A549 (cell line): ENCODE data around the gene FFAR1. TPM values are rescaled to one million over a fixed set of nuclear protein-coding genes. Genes with fewer than 3 reads are reported as not detected.
A peak's percentile ranks its signal among the peaks of the same experiment; 100 is the strongest.

Experiments used
- ATAC-seq, 2 experiments: fragments of 200-7000 bp in 1 of 2; fragments of >200 bp in 1 of 2; cut with Nextera tagmentation in 1 of 2; cut with Tn5 transposase in 1 of 2; 3 replicates each; pipeline versions ENCODE4 v1.8.0 to v1.9.1; 2018 to 2020; ENCODE audit warnings: mild to moderate bottlenecking in 1 of 2, moderate library complexity in 1 of 2
- CTCF ChIA-PET: fragments of 300-600 bp; sonication (Branson Sonifier 250); formaldehyde crosslinking; extraction: SDS; loops from one replicate; lab custom pipeline; 2021; ENCODE audit warnings: antibody characterized with exemption, inconsistent platforms; lab: Yijun Ruan, JAX
- POLR2A ChIA-PET: fragments of 350-600 bp; formaldehyde crosslinking; extraction: SDS; loops from one replicate; lab custom pipeline; 2021; ENCODE audit warnings: antibody characterized with exemption, inconsistent platforms; lab: Yijun Ruan, JAX
- DNase-seq, 2 experiments: peaks; one replicate each; pipeline versions ENCODE4 v3.0.0 to v3.0.0-alpha.2; 2011 to 2016; ENCODE audit warnings: low read depth in 1 of 2, low spot score in 1 of 2
- FAIRE-seq: peaks from 2 replicates; lab custom pipeline; 2011; peaks lifted over from hg19 to GRCh38; lab: Jason Lieb, UNC
- H3K27ac ChIP-seq, 2 experiments: fragments of >200 bp; sonication (Bioruptor Twin); formaldehyde crosslinking; 3 replicates each; pipeline ENCODE4 v1.5.1; 2016 to 2017
- H3K4me1 ChIP-seq: fragments of >200 bp; sonication (Bioruptor Twin); formaldehyde crosslinking; 3 replicates; pipeline ENCODE4 v1.6.1; 2016
- H3K4me2 ChIP-seq: fragments of >200 bp; sonication (Bioruptor Twin); formaldehyde crosslinking; 3 replicates; pipeline ENCODE4 v1.6.1; 2016
- H3K4me3 ChIP-seq: fragments of >200 bp; sonication (Bioruptor Twin); formaldehyde crosslinking; 3 replicates; pipeline ENCODE4 v1.5.1; 2016
- H3K9me3 ChIP-seq: fragments of >200 bp; sonication (Bioruptor Twin); formaldehyde crosslinking; 3 replicates; pipeline ENCODE4 v1.6.1; 2016
- BCL3 ChIP-seq: fragments of >200 bp; sonication (Bioruptor Twin); formaldehyde crosslinking; IDR thresholded peaks from 3 replicates; pipeline ENCODE4 v1.6.1; 2016
- BHLHE40 ChIP-seq: IDR thresholded peaks from 2 replicates; pipeline ENCODE4 v1.6.1; 2012; ENCODE audit warnings: low read depth, low read length, inconsistent platforms
- CHD2 ChIP-seq: fragments of 150-350 bp; IDR thresholded peaks from 2 replicates; pipeline ENCODE4 v1.6.1; 2014; ENCODE audit warnings: low read length; ENCODE audit not compliant: partially characterized antibody
- EHMT2 ChIP-seq: fragments of 200-600 bp; sonication (generic); IDR thresholded peaks from 2 replicates; pipeline ENCODE4 v1.6.1; 2016; ENCODE audit warnings: antibody characterized with exemption, low read depth, mild to moderate bottlenecking, moderate library complexity
- FOSB ChIP-seq: fragments of 250-450 bp; sonication (Bioruptor Pico); IDR thresholded peaks from 2 replicates; pipeline ENCODE4 v1.5.0; 2020; ENCODE audit warnings: mild to moderate bottlenecking, moderate library complexity
- FOSL2 ChIP-seq, 2 experiments: fragments of 450-650 bp in 1 of 2; fragments of >200 bp in 1 of 2; sonication (Bioruptor Twin) in 1 of 2; formaldehyde crosslinking; IDR thresholded peaks; 2 replicates each; pipeline versions ENCODE4 v1.5.0 to v1.6.1; 2016 to 2020; ENCODE audit warnings: mild to moderate bottlenecking in 1 of 2, moderate library complexity in 1 of 2
- HDAC2 ChIP-seq: fragments of 200-600 bp; sonication (generic); IDR thresholded peaks from 2 replicates; pipeline ENCODE4 v1.6.1; 2016
- JUN ChIP-seq, 2 experiments: fragments of >200 bp; sonication (Bioruptor Twin); formaldehyde crosslinking; IDR thresholded peaks; 2 replicates in 1 of 2; 3 replicates in 1 of 2; pipeline ENCODE4 v1.6.1; 2016 to 2017
- JUNB ChIP-seq: fragments of >200 bp; sonication (Bioruptor Twin); formaldehyde crosslinking; IDR thresholded peaks from 2 replicates; pipeline ENCODE4 v1.6.1; 2016
- MAX ChIP-seq: IDR thresholded peaks from 2 replicates; pipeline ENCODE4 v1.6.1; 2012
- MYC ChIP-seq: IDR thresholded peaks from 2 replicates; pipeline ENCODE4 v1.6.1; 2012; ENCODE audit warnings: mild to moderate bottlenecking, inconsistent platforms, low read length, improper control_type of control experiment, borderline replicate concordance
- NFE2L2 ChIP-seq: fragments of 150-350 bp; conservative IDR thresholded peaks from 2 replicates; pipeline ENCODE4 v1.6.1; 2014; ENCODE audit warnings: low read length
- NPAS2 ChIP-seq: fragments of 250-450 bp; sonication (Bioruptor Pico); IDR thresholded peaks from 2 replicates; pipeline ENCODE4 v1.8.0; 2022; ENCODE audit warnings: mild to moderate bottlenecking, moderate library complexity, borderline replicate concordance
- PHF8 ChIP-seq: fragments of 200-600 bp; sonication (generic); IDR thresholded peaks from 2 replicates; pipeline ENCODE4 v1.6.1; 2016; ENCODE audit warnings: low read depth, mild to moderate bottlenecking, antibody characterized with exemption, moderate library complexity, borderline replicate concordance
- POLR2A ChIP-seq: IDR thresholded peaks from 2 replicates; pipeline ENCODE4 v1.6.1; 2012; ENCODE audit warnings: mild to moderate bottlenecking, low read length
- RAD21 ChIP-seq, 2 experiments: fragments of >200 bp in 1 of 2; sonication (Bioruptor Twin) in 1 of 2; formaldehyde crosslinking in 1 of 2; IDR thresholded peaks in 1 of 2; conservative IDR thresholded peaks in 1 of 2; 2 replicates in 1 of 2; 3 replicates in 1 of 2; pipeline ENCODE4 v1.6.1; 2012 to 2018; ENCODE audit warnings: inconsistent platforms in 1 of 2
- RNF2 ChIP-seq: fragments of 200-600 bp; sonication (generic); IDR thresholded peaks from 2 replicates; pipeline ENCODE4 v1.6.1; 2016; ENCODE audit warnings: low read depth, mild to moderate bottlenecking, antibody characterized with exemption, moderate library complexity, borderline replicate concordance
- USF2 ChIP-seq: fragments of 450-650 bp; IDR thresholded peaks from 2 replicates; pipeline ENCODE4 v1.6.1; 2014; ENCODE audit warnings: antibody characterized with exemption
- WGBS: methylation state at CpG from one replicate; pipeline ENCODE4 v1.1.6; 2017; ENCODE audit errors: missing lambda C conversion rate; 5-methylcytosine and 5-hydroxymethylcytosine counted together
- polyA plus RNA-seq, 4 experiments: library from polyadenylated mRNA; depleted of rRNA in 3 of 4; stranded (reverse); fragments of >200 nt; fragmentation: RNase III in 1 of 4; extraction: RNeasy Plus Mini Kit Qiagen cat#74134 plus additional on column Dnase treatment in 1 of 4; gene quantifications; 2 replicates in 3 of 4; 3 replicates in 1 of 4; pipeline ENCODE4 v1.2.3, GENCODE V29; 2011 to 2017

The FFAR1 gene
- polyA plus RNA-seq, 2 of the 4 experiments (the other 2 are of a cell fraction) = not detected

GRCh38 chr19:35315883-35316282 lies 31.8 kb upstream of the FFAR1 start:
- H3K4me2 ChIP-seq = no peak overlapping the region
- ATAC-seq = no peak
- ChIA-PET CTCF (interaction anchor here (0.6 to 4.5 kb wide), 8 partner anchors 9 to 187 kb away, joined by 3 to 22 read pairs (median 3); partner anchors contain the start of gene USF2), POLR2A (no interaction called here)
- H3K4me3 ChIP-seq = no peak overlapping the region
- DNase-seq = no peak
- FAIRE-seq = no peak
- H3K4me1 ChIP-seq = peaks cover 16% of the 10 kb centered on the region
- no peak overlapping the region for H3K27ac ChIP-seq
- H3K9me3 ChIP-seq = no peaks in the 10 kb centered on the region
- no peak for TF ChIP-seq NFE2L2
- 86% methylated on average over 9 of the region's 9 CpGs for WGBS

- H3K9me3 ChIP-seq = peaks cover under 1% of the 10 kb centered on the region; the same call in 2 of the 3 replicates
- DNase-seq (no peak), ATAC-seq (no peak), FAIRE-seq (no peak)
- H3K4me2 ChIP-seq = no peak overlapping the region
- POLR2A ChIA-PET = no interaction called here
- H3K4me1 ChIP-seq = peaks cover 16% of the 10 kb centered on the region
- TF ChIP-seq USF2 (no peak), JUN (IDR thresholded peaks at IDR 0.05) (no peak), RNF2 (no peak), RAD21 (conservative IDR thresholded peaks at IDR 0.05 in 1 of 2, IDR thresholded peaks at IDR 0.05 in 1 of 2) (no peak), FOSL2 (IDR thresholded peaks at IDR 0.05) (no peak), FOSL2 (CRISPR knock-in tag; IDR thresholded peaks at IDR 0.05) (no peak), MYC (no peak)
- no peak overlapping the region for H3K4me3 ChIP-seq
- CTCF ChIA-PET = interaction anchor here (0.9 to 4.5 kb wide), 6 partner anchors 9 to 179 kb away, joined by 3 to 22 read pairs (median 4); partner anchors contain the start of gene USF2
- H3K27ac ChIP-seq = no peak overlapping the region
- WGBS = 82% methylated on average over 9 of the region's 9 CpGs
These were observed 31.1 kb upstream of the FFAR1 start for GRCh38 chr19:35316560-35316959.

GRCh38 chr19:35317464-35318043 lies 30.1 kb upstream of the FFAR1 start:
- no peak for TF ChIP-seq POLR2A
- TF ChIP-seq CHD2 = no peak
- no peak for TF ChIP-seq PHF8
- ATAC-seq (peak in 1 of 2 experiments; percentile 41; a peak in 3 of 6 replicates), FAIRE-seq (no peak), DNase-seq (no peak)
- no peak overlapping the region for H3K27ac ChIP-seq
- CTCF ChIA-PET = interaction anchor here (0.8 to 2.6 kb wide), 4 partner anchors 35 to 178 kb away, joined by 4 to 8 read pairs (median 4); no protein-coding TSS in a partner anchor
- H3K4me2 ChIP-seq = no peak overlapping the region
- POLR2A ChIA-PET = no interaction called here
- H3K9me3 ChIP-seq = peaks cover 10% of the 10 kb centered on the region
- no peak overlapping the region for H3K4me3 ChIP-seq
- H3K4me1 ChIP-seq = peaks cover 16% of the 10 kb centered on the region
- WGBS = 77% methylated on average over 7 of the region's 7 CpGs

GRCh38 chr19:35318679-35319448 lies 28.8 kb upstream of the FFAR1 start:
- TF ChIP-seq MAX = peak; percentile 87
- TF ChIP-seq HDAC2 = no peak
- TF ChIP-seq BHLHE40 = peak; percentile 90
- peak; percentile 81; the same call in 1 of the 2 replicates for TF ChIP-seq NPAS2
- TF ChIP-seq FOSB (CRISPR knock-in tag) = no peak
- TF ChIP-seq EHMT2 = no peak
- peak; percentile 41; the same call in 1 of the 2 replicates for TF ChIP-seq JUNB
- TF ChIP-seq BCL3 = no peak
- no peak for TF ChIP-seq CHD2
- peak in 1 of 2 experiments; percentile 39; a peak in 2 of 5 replicates for TF ChIP-seq JUN (IDR thresholded peaks at IDR 0.05)
- no peak for TF ChIP-seq FOSL2 (IDR thresholded peaks at IDR 0.05)
- TF ChIP-seq FOSL2 (CRISPR knock-in tag; IDR thresholded peaks at IDR 0.05) = peak; percentile 70
- peak; percentile 89 for TF ChIP-seq USF2
- DNase-seq (peak; percentile 84), FAIRE-seq (peak; percentile 63), ATAC-seq (peak; percentile 70 to 83)
- Histone ChIP-seq H3K27ac (peak overlapping the region; percentile 55 to 70; a peak in 5 of 6 replicates), H3K4me1 (peaks cover 16% of the 10 kb centered on the region), H3K4me3 (no peak overlapping the region), H3K9me3 (peaks cover 11% of the 10 kb centered on the region), H3K4me2 (peak overlapping the region; percentile 41)
- WGBS = 47% methylated on average over 16 of the region's 16 CpGs
- CTCF ChIA-PET = interaction anchor here (1.0 to 2.6 kb wide), 2 partner anchors 18 to 177 kb away, joined by 3 to 8 read pairs; no protein-coding TSS in a partner anchor
- POLR2A ChIA-PET = no interaction called here
